ENCODE measurements around the gene CHRM3.

DNA sequence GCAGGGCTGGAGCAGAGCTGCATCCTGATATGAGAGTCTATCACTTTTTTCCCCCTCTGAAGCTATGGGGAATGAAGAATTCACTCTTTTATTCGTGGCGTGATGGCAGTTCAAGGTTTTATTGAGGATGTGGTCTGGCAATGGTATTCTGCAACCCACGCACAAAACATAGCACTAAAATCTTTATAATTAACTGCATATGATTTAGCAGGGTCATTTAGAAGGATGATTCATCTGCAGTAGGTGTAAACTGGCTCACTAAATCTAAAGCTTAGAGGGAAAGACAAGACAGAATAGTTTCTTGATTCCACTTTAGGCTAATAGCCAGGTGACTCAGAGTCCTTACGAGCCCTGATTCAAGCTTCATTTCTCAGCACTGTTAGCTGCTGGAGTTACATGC lies 25.0 kb upstream of the CHRM3 start:
- TF ChIP-seq, protein P1, sequence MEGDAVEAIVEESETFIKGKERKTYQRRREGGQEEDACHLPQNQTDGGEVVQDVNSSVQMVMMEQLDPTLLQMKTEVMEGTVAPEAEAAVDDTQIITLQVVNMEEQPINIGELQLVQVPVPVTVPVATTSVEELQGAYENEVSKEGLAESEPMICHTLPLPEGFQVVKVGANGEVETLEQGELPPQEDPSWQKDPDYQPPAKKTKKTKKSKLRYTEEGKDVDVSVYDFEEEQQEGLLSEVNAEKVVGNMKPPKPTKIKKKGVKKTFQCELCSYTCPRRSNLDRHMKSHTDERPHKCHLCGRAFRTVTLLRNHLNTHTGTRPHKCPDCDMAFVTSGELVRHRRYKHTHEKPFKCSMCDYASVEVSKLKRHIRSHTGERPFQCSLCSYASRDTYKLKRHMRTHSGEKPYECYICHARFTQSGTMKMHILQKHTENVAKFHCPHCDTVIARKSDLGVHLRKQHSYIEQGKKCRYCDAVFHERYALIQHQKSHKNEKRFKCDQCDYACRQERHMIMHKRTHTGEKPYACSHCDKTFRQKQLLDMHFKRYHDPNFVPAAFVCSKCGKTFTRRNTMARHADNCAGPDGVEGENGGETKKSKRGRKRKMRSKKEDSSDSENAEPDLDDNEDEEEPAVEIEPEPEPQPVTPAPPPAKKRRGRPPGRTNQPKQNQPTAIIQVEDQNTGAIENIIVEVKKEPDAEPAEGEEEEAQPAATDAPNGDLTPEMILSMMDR (conservative IDR thresholded peaks at IDR 0.05; ENCODE audit: low read depth in 2 of 2) = no peak
- no peak for TF ChIP-seq POLR2AphosphoS5 (IDR thresholded peaks at IDR 0.05; ENCODE audit: low read depth)
- TF ChIP-seq EZH2phosphoT487 (IDR thresholded peaks at IDR 0.05; ENCODE audit: unreplicated experiment) = no peak
- no peak for TF ChIP-seq STAT1 (IDR thresholded peaks at IDR 0.05; ENCODE audit: unreplicated experiment)
- no peak for TF ChIP-seq EZH2 (IDR thresholded peaks at IDR 0.05; ENCODE audit: low read depth, unreplicated experiment)
- TF ChIP-seq NANOG (IDR thresholded peaks at IDR 0.05; ENCODE audit: borderline replicate concordance) = no peak
- TF ChIP-seq, protein P2, sequence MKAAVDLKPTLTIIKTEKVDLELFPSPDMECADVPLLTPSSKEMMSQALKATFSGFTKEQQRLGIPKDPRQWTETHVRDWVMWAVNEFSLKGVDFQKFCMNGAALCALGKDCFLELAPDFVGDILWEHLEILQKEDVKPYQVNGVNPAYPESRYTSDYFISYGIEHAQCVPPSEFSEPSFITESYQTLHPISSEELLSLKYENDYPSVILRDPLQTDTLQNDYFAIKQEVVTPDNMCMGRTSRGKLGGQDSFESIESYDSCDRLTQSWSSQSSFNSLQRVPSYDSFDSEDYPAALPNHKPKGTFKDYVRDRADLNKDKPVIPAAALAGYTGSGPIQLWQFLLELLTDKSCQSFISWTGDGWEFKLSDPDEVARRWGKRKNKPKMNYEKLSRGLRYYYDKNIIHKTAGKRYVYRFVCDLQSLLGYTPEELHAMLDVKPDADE (IDR thresholded peaks at IDR 0.05) = no peak
- TF ChIP-seq, protein P3, sequence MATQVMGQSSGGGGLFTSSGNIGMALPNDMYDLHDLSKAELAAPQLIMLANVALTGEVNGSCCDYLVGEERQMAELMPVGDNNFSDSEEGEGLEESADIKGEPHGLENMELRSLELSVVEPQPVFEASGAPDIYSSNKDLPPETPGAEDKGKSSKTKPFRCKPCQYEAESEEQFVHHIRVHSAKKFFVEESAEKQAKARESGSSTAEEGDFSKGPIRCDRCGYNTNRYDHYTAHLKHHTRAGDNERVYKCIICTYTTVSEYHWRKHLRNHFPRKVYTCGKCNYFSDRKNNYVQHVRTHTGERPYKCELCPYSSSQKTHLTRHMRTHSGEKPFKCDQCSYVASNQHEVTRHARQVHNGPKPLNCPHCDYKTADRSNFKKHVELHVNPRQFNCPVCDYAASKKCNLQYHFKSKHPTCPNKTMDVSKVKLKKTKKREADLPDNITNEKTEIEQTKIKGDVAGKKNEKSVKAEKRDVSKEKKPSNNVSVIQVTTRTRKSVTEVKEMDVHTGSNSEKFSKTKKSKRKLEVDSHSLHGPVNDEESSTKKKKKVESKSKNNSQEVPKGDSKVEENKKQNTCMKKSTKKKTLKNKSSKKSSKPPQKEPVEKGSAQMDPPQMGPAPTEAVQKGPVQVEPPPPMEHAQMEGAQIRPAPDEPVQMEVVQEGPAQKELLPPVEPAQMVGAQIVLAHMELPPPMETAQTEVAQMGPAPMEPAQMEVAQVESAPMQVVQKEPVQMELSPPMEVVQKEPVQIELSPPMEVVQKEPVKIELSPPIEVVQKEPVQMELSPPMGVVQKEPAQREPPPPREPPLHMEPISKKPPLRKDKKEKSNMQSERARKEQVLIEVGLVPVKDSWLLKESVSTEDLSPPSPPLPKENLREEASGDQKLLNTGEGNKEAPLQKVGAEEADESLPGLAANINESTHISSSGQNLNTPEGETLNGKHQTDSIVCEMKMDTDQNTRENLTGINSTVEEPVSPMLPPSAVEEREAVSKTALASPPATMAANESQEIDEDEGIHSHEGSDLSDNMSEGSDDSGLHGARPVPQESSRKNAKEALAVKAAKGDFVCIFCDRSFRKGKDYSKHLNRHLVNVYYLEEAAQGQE (IDR thresholded peaks at IDR 0.05; ENCODE audit: unreplicated experiment) = no peak
- no peak for TF ChIP-seq CREB1 (CRISPR knock-in tag; IDR thresholded peaks at IDR 0.05; ENCODE audit: low read depth)
- no peak for TF ChIP-seq JUNB (IDR thresholded peaks at IDR 0.05; ENCODE audit: unreplicated experiment)

All from GM23338 (cell line).